Measurements from ENCODE around the gene CYBRD1. TPM values are rescaled to one million over a fixed set of nuclear protein-coding genes. Genes with fewer than 3 reads are reported as not detected.
A peak's percentile ranks its signal among the peaks of the same experiment; 100 is the strongest.

CYBRD1 gene
- total RNA-seq (10 to 100 TPM; 15.2 to 47.3 (median 15.5) TPM), polyA plus RNA-seq (10 to 100 TPM; 12.3 to 14.6 (median 13.6) TPM)
- long read RNA-seq, donor 1, full-length matches to known transcripts = 4 of 4 reads
- long read RNA-seq, donor 1, partial matches to known transcripts = 0 of 4 reads
- long read RNA-seq, donor 1, other reads (novel, unspliced or antisense) = 0 of 4 reads
- long read RNA-seq, donor 2, full-length matches to known transcripts = 8 of 11 reads
- long read RNA-seq, donor 2, partial matches to known transcripts = 1 of 11 reads
- long read RNA-seq, donor 2, other reads (novel, unspliced or antisense) = 2 of 11 reads

GRCh38 chr2:171522052-171522787, at the start of gene CYBRD1:
CYBRD1 (plus strand) TSS chr2:171522474; CDS start chr2:171522546, 72 bp downstream.
- no peaks in the 10 kb centered on the region for H3K9me3 ChIP-seq
- H3K4me3 ChIP-seq = peak within 1 kb of the TSS; percentile 83
- whole genome bisulfite sequencing, 3 donors = 1 to 3% (median 2%) methylated on average over 43 to 45 of the region's 45 CpGs
- ATAC-seq (peak; percentile 66 to 81 (median 72)), DNase-seq (peak; percentile 84 to 91)
- TF ChIP-seq CTCF (IDR thresholded peaks at IDR 0.05) = no peak
- H3K27ac ChIP-seq = peak within 1 kb of the TSS; percentile 77
- peaks cover 0 to 11% (median 0%) of the 10 kb centered on the region in 3 donors for H3K27me3 ChIP-seq (ENCODE audit: insufficient read depth in 3 of 3, low read length in 2 of 3)
- intact Hi-C loops (cut with DNase I) = no loop called here
- H3K4me1 ChIP-seq = peaks cover 3% of the 10 kb centered on the region
- no peaks in the 10 kb centered on the region for H3K36me3 ChIP-seq (ENCODE audit: insufficient read depth in 1 of 2, low read depth in 1 of 2)

GRCh38 chr2:171475979-171476378, 46.3 kb upstream of the CYBRD1 start:
- Histone ChIP-seq H3K4me3 (no peak overlapping the region), H3K9me3 (no peaks in the 10 kb centered on the region), H3K27ac (no peak overlapping the region), H3K4me1 (no peaks in the 10 kb centered on the region), H3K36me3 (ENCODE audit: insufficient read depth in 1 of 2, low read depth in 1 of 2) (peaks cover 7 to 93% of the 10 kb centered on the region in 2 donors), H3K27me3 (ENCODE audit: insufficient read depth in 3 of 3, low read length in 2 of 3) (no peaks in the 10 kb centered on the region)
- ATAC-seq = no peak
- DNase-seq = no peak
- 69 to 78% (median 71%) methylated on average over 1 of the region's 1 CpG for WGBS, 3 donors
- intact Hi-C loops (cut with DNase I) = no loop called here
- no peak for TF ChIP-seq CTCF (IDR thresholded peaks at IDR 0.05)

- no peaks in the 10 kb centered on the region for H3K4me1 ChIP-seq
- no peak for ATAC-seq
- 79 to 92% (median 85%) methylated on average over 1 of the region's 1 CpG for WGBS, 3 donors
- no peak overlapping the region for H3K4me3 ChIP-seq
- DNase-seq = no peak
- no peaks in the 10 kb centered on the region for H3K27me3 ChIP-seq (ENCODE audit: insufficient read depth in 3 of 3, low read length in 2 of 3)
- intact Hi-C loops (cut with DNase I) = no loop called here
- no peak for TF ChIP-seq CTCF (IDR thresholded peaks at IDR 0.05)
- no peak overlapping the region for H3K27ac ChIP-seq
- H3K9me3 ChIP-seq = no peaks in the 10 kb centered on the region
- peaks cover 7 to 93% of the 10 kb centered on the region in 2 donors for H3K36me3 ChIP-seq (ENCODE audit: insufficient read depth in 1 of 2, low read depth in 1 of 2)
Measured at GRCh38 chr2:171478345-171478744, 43.9 kb upstream of the CYBRD1 start.

- DNase-seq (no peak), ATAC-seq (no peak)
- Histone ChIP-seq H3K4me1 (no peaks in the 10 kb centered on the region), H3K36me3 (ENCODE audit: insufficient read depth in 1 of 2, low read depth in 1 of 2) (peaks cover 7 to 84% of the 10 kb centered on the region in 2 donors), H3K27me3 (ENCODE audit: insufficient read depth in 3 of 3, low read length in 2 of 3) (no peaks in the 10 kb centered on the region), H3K4me3 (no peak overlapping the region), H3K9me3 (no peaks in the 10 kb centered on the region), H3K27ac (no peak overlapping the region)
- no peak for TF ChIP-seq CTCF (IDR thresholded peaks at IDR 0.05)
- WGBS, 3 donors = 66 to 84% (median 71%) methylated on average over 3 of the region's 3 CpGs
- intact Hi-C loops (cut with DNase I) = no loop called here
Measured at GRCh38 chr2:171479154-171479814, 43.0 kb upstream of the CYBRD1 start.

Measured in psoas muscle (tissue), 8 donors.